C4-2B (cell line): Measurements from ENCODE around the gene SUSD4.

Source experiments
- ZFX ChIP-seq: fragments of 450-650 bp; IDR thresholded peaks from 2 replicates; pipeline ENCODE4 v1.6.1; 2017
- TF ChIP-seq, protein P1 (sequence below): fragments of 450-650 bp; conservative IDR thresholded peaks from 2 replicates; pipeline ENCODE4 v1.5.1; 2017; ENCODE audit warnings: mild to moderate bottlenecking

GRCh38 chr1:223331301-223331700 is 32.7 kb downstream of the SUSD4 start:
- TF ChIP-seq, protein P1, sequence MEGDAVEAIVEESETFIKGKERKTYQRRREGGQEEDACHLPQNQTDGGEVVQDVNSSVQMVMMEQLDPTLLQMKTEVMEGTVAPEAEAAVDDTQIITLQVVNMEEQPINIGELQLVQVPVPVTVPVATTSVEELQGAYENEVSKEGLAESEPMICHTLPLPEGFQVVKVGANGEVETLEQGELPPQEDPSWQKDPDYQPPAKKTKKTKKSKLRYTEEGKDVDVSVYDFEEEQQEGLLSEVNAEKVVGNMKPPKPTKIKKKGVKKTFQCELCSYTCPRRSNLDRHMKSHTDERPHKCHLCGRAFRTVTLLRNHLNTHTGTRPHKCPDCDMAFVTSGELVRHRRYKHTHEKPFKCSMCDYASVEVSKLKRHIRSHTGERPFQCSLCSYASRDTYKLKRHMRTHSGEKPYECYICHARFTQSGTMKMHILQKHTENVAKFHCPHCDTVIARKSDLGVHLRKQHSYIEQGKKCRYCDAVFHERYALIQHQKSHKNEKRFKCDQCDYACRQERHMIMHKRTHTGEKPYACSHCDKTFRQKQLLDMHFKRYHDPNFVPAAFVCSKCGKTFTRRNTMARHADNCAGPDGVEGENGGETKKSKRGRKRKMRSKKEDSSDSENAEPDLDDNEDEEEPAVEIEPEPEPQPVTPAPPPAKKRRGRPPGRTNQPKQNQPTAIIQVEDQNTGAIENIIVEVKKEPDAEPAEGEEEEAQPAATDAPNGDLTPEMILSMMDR, result no peak
- TF ChIP-seq ZFX, result no peak
